HG03097 (cell line): Measurements from ENCODE around the gene PARS2.

Source experiments
- ATAC-seq: cut with Tn5 transposase; IDR thresholded peaks from one replicate; pipeline ENCODE4 v1.9.1; 2021; ENCODE audit not compliant: unreplicated experiment, low FRiP score

PARS2 gene

DNA sequence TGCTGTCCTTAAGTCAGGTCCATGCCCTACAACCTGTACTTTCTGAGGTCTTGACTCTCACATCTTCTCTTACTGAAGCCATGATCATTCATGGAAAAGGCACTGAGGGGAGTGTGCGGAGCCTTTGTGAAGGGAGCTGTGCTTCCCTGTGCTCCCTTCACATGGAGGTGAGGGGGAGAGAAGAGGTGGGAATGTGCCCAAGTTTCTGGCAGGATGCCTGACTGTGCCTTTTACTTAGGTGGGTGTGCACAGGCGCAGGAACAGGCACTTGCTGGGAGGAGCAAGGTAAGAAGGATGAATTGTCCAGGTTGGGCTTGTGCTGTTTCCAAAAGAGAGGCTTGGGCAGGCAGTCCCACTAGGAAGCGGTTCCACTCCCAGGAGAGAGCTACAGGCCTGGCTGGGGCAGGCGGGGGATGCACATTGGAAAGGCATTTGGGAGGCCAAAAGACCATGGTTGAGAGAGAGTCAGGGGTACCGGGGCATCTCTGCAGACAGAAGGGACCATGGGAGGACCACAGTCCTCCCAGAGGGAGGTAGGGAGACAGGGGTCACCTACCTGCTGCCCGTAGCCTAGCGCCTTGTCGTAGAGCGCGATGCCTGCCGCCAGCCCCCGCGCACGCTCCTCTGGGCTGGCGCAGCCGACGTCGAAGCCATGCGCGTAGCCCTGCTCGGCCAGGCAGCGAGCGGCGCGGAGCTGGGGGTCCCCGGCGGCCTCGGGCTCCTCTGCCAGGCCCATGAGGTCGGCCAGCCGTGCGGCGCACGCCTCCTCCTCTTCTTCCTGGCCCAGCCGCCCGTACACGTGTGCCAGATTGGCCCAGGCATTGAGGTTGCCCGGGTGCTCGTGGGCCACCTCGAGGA is 35.9 kb upstream of the PARS2 start:
- no peak for ATAC-seq

DNA sequence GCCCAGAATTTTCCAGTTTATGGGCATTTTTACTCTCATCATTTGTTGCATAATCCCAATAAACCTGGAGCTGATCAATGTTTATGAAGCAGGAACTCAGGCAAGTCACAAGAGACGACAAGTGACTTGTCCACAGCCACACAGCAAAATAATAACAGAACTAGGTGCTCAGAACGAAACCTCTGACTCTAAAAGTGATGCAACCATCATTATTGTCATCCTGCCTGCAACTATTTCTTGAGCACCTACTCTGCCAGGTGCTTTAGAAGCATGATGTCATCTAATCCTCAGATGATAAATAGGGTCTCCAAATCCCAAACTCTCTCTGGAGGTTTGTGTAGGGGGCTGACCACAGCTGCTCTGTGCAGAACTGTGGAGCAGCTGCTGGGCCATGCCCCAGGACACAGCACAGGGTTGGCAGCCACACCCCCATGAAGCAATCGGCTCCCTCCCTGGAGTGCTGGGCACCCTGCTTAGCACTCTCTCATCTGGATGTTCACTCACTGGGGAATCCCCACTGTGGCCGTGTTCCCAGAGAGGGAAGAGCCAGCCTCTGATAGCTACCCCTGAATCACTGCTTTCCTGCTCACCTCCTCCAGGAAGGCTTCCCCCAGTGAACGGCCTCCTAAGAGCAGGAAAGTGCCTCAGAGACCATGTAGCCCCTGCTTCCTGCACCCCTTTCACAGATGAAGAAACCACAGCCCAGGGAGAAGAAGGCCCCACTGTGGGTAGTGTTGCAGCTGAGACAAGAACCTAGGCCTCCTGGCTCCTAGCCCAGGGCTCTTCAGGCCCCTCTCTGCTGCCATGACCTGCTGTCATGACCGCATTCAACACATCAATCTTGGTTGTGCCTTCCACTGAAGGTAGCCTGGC is 34.7 kb upstream of the PARS2 start:
- no peak for ATAC-seq

GRCh38 chr1:54798206-54798605 is 33.9 kb upstream of the PARS2 start:
- ATAC-seq: no peak

DNA sequence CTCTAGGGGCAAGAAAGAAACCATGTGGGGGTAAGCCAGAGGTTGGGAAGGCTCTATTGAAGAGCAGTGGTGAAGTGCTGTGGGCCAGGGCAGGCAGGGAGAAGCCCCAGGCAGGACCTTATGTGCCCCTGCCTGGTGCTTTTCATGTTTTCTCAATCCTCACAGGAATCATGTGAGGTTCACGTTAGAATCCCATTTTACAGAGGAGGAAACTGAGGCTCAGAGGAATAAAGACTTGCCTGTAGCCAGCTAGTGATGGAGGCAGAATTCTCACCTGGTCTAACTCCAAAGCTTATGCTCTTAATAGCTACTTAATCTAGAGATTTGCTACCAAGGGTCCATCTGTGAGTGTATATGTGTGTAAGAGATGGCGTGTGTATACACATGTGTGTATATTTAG is 32.6 kb upstream of the PARS2 start:
- ATAC-seq: no peak

GRCh38 chr1:54795841-54796468 is 31.6 kb upstream of the PARS2 start:
- no peak for ATAC-seq

- ATAC-seq: no peak
These were observed 31.0 kb upstream of the PARS2 start for GRCh38 chr1:54795356-54795665.

- no peak for ATAC-seq
These were observed 30.4 kb upstream of the PARS2 start for GRCh38 chr1:54794451-54795355.

- no peak for ATAC-seq
These were observed 28.5 kb upstream of the PARS2 start for GRCh38 chr1:54792686-54793282.

- no peak for ATAC-seq
These were observed 27.7 kb upstream of the PARS2 start for GRCh38 chr1:54791880-54792522.

DNA sequence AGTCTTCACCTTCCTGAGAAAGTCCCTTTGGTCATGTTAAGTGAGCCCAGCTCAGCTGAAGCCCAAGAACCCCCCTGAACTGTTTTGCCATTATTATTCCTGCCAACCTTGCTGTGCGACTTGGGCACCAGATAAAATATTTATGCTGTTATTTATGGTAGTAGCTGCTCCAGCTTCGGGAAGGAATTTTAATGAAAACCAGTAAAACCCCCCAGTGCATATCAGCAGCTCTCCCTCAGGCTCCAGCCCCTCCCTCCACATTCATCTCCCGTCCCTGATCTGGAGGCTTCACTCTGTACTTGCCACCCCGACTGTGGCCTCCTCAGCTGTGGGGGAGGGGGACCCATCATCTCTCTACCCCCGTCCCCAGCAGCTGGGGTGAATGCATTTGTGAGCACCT is 24.1 kb upstream of the PARS2 start:
- ATAC-seq: no peak

DNA sequence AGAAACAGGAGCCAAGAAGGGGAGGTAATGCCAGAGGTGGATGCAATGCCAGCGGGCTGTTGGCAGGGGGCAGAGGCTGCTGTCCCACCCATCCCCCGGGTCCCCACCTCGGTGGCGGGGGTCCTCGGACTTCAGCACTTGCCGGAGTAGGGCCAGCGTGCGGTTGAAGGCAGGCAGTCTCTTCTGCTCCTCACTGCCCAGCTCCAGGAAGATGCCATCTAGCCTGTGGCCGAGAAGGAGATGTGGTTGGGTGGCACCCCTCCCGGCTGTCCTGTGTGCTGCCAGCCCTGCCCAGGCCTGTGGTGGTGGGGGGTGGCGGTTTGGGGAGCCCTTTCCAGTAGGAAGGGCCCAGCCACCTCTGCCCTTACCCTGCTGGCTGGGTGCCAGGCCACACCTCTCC is 23.3 kb upstream of the PARS2 start:
- no peak for ATAC-seq

GRCh38 chr1:54786778-54787177 is 22.5 kb upstream of the PARS2 start:
- no peak for ATAC-seq

DNA sequence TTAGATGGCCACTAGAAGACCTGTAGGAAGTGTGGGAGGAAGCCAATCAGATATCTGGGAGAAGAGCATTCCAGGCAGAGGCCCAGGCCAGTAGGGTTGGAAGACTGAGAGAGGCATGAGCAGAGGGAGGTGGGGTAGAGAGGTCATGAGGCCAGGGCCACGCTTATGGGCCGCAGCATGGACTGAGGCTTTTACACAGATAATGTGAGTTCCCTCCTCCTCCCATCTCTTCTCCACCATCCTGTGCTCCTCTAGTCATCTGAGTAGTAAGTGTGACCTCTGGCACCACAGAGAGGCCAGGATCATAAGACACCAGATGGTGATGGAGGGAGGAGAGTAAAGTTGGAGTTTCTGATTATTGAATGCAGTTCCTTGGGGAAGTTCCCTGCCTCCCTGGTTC is 19.7 kb upstream of the PARS2 start:
- no peak for ATAC-seq

DNA sequence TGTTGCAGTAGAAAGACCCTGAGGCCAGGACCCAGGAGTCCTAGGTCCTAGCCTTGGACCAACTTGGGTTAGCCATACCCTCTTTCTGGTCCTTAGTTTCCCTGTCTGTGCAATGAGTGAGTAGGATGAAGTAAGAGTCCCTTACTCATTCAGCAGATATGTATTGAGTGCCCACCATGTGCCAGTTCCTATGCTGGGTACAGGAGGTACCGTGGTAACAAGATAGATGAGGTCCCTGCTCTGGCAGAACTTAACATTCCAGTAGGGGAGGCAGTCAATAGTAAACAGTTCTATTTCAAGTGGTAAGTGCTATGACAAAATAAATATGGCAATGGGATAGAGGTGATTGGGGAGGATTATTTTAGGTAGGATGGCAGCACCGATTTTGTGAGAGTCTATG is 18.3 kb upstream of the PARS2 start:
- ATAC-seq: no peak

- no peak for ATAC-seq
These were observed 17.8 kb upstream of the PARS2 start for GRCh38 chr1:54782156-54782555.

GRCh38 chr1:54781023-54781723 is 16.9 kb upstream of the PARS2 start:
- no peak for ATAC-seq

DNA sequence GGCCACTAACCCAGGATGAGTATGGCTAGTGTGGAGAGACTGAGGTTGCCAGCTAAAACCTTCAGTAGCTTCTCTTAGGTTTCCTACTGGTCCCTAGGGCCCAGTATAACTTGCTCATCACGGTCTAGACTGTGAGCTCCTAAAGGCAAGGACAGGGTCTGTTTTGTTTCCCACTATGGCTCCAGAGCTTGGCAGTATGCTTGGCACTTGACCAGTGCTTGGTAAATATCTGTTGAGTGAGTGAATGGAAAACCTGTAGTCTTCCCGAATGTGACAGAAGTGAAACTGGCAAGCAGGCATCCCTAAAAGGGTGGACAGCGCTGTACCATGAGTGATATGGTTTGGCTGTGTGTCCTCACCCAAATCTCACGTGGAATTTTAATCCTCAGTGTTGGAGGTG is 13.1 kb upstream of the PARS2 start:
- ATAC-seq: no peak

DNA sequence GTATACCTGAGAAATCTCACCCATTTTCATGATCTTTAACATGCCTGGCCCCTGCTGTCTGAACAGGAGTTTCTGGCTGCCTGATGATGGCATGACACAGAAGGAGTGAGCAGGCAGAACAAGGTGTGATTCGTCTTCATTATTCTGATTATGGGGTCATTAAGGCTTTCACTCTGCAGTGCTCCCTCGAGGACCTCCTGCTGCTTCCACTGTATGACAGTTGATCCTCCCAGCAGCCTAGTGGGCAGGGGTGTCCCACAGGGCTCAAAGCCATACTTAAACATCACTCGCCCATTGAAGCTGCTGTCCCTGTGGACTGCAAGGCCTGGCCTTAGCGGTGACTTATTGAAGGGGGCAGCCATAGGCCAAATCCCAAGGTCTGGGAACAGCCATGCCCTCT is 12.7 kb upstream of the PARS2 start:
- ATAC-seq: no peak
